ENCODE data around the gene MMAA. TPM values are rescaled to one million over a fixed set of nuclear protein-coding genes. Genes with fewer than 3 reads are reported as not detected.
"Not testable (repeated sequence)": the region's sequence is repeated elsewhere in the genome, so short reads cannot be mapped to it uniquely, and the experiment has no call there.

The MMAA gene
- total and polyA plus RNA-seq, 9 donors, result 2.1 to 8.9 (median 6.2) TPM

GRCh38 chr4:145639186-145639698, 20.1 kb downstream of the MMAA start:
- Histone ChIP-seq H3K27me3 (no peaks in the 10 kb centered on the region), H3K4me1 (ENCODE audit: insufficient read depth) (no peaks in the 10 kb centered on the region), H3K4me3 (no peak overlapping the region), H3K9me3 (no peaks in the 10 kb centered on the region), H3K36me3 (no peaks in the 10 kb centered on the region), H3K27ac (no peak overlapping the region)
- intact Hi-C loops (cut with DNase I), result no loop called here
- DNase-seq, result no peak
- TF ChIP-seq POLR2A (IDR thresholded peaks at IDR 0.05) (no peak), CTCF (IDR thresholded peaks at IDR 0.05) (no peak), EP300 (IDR thresholded peaks at IDR 0.05) (no peak)
- WGBS, 3 donors, result 87 to 90% (median 87%) methylated on average over 6 of the region's 6 CpGs

- H3K4me1 ChIP-seq (ENCODE audit: insufficient read depth); H3K36me3 ChIP-seq; DNase-seq; H3K9me3 ChIP-seq; H3K27me3 ChIP-seq; H3K4me3 ChIP-seq; H3K27ac ChIP-seq; intact Hi-C loops (cut with DNase I): not testable (repeated sequence)
- 40 to 62% (median 52%) methylated on average over 2 of the region's 2 CpGs for WGBS, 3 donors
These were observed 21.1 kb downstream of the MMAA start for GRCh38 chr4:145640236-145640635.

GRCh38 chr4:145643295-145643694, 24.1 kb downstream of the MMAA start:
- H3K36me3 ChIP-seq, result no peaks in the 10 kb centered on the region
- TF ChIP-seq POLR2A (IDR thresholded peaks at IDR 0.05), result no peak
- TF ChIP-seq EP300 (IDR thresholded peaks at IDR 0.05), result no peak
- TF ChIP-seq CTCF (IDR thresholded peaks at IDR 0.05), result no peak
- H3K9me3 ChIP-seq, result no peaks in the 10 kb centered on the region
- H3K27ac ChIP-seq, result no peak overlapping the region
- intact Hi-C loops (cut with DNase I), result no loop called here
- no peaks in the 10 kb centered on the region for H3K27me3 ChIP-seq
- WGBS, 3 donors, result 83 to 96% (median 94%) methylated on average over 1 of the region's 1 CpG
- no peak for DNase-seq
- H3K4me1 ChIP-seq (ENCODE audit: insufficient read depth), result no peaks in the 10 kb centered on the region
- no peak overlapping the region for H3K4me3 ChIP-seq

- Histone ChIP-seq H3K9me3 (no peaks in the 10 kb centered on the region), H3K36me3 (no peaks in the 10 kb centered on the region), H3K4me3 (no peak overlapping the region), H3K27me3 (no peaks in the 10 kb centered on the region), H3K27ac (no peak overlapping the region), H3K4me1 (ENCODE audit: insufficient read depth) (no peaks in the 10 kb centered on the region)
- intact Hi-C loops (cut with DNase I), result no loop called here
- no peak for DNase-seq
- WGBS, 3 donors, result 92 to 95% (median 94%) methylated on average over 3 of the region's 3 CpGs
- TF ChIP-seq POLR2A (IDR thresholded peaks at IDR 0.05) (no peak), CTCF (IDR thresholded peaks at IDR 0.05) (no peak), EP300 (IDR thresholded peaks at IDR 0.05) (no peak)
These were observed 25.5 kb downstream of the MMAA start for GRCh38 chr4:145644699-145645098.

GRCh38 chr4:145656156-145656555, 37.0 kb downstream of the MMAA start:
- Histone ChIP-seq H3K4me3 (no peak overlapping the region), H3K27me3 (no peaks in the 10 kb centered on the region), H3K9me3 (peaks cover 0 to 3% of the 10 kb centered on the region in 2 donors), H3K4me1 (ENCODE audit: insufficient read depth) (no peaks in the 10 kb centered on the region), H3K27ac (no peak overlapping the region), H3K36me3 (no peaks in the 10 kb centered on the region)
- no peak for DNase-seq
- 95 to 100% (median 96%) methylated on average over 1 of the region's 1 CpG for WGBS, 3 donors
- TF ChIP-seq POLR2A (IDR thresholded peaks at IDR 0.05), result no peak
- no peak for TF ChIP-seq CTCF (IDR thresholded peaks at IDR 0.05)
- TF ChIP-seq EP300 (IDR thresholded peaks at IDR 0.05), result no peak
- intact Hi-C loops (cut with DNase I), result no loop called here
